Activated CD8-positive, alpha-beta memory T cell treated with anti-CD3 and anti-CD28 coated beads, Interleukin-2, amount 50 U/mL, for 24 hours (primary cell): ENCODE results near the gene ACADL.
A peak's percentile ranks its signal among the peaks of the same experiment; 100 is the strongest.

Experiments used
- DNase-seq: peaks from one replicate; pipeline ENCODE4 v3.0.0-alpha.2; 2020; ENCODE audit errors: extremely low read depth

The ACADL gene

DNA sequence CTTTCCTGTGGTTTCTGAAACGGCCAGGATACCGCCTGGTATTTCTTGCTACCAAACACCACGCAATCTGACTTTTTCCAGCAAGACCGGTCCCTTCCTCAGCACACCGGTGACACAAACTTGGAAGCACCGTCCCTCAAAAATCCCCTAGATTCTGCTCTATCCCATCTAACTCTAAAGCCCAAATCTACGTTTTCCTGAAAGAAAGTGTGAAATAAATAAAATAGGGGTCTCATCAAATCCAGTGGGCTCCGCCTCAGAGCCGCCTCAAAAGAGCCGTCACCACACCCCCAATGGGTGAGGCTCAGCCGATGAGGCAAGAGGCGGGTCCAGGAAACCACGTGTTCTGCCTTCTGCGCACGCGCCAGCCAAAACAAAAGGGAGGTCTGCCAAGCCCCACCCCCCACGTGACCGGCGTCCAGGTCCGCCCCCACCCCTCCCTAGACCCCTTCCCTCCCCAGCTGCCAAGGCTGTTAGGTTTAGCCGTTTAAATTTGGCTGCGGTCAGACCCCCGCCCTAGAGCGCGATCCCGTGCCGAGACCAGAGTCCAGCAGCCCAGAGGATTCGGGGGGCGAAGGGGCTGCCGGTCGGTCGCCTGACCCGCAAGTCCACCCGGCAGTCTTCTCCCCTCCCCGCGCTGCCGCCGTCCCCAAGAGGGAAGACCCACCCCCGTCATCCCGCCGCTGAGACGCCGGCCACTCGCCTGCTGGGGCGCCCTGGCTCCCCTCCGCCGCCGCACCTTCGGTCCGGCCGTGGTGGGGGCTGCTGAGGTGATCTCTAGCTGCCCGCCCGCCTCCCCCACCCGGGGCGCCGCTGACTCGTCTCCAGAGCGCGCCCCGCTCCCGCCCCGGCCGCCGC, 54.6 kb downstream of the ACADL start:
- DNase-seq = peak; percentile 94

DNA sequence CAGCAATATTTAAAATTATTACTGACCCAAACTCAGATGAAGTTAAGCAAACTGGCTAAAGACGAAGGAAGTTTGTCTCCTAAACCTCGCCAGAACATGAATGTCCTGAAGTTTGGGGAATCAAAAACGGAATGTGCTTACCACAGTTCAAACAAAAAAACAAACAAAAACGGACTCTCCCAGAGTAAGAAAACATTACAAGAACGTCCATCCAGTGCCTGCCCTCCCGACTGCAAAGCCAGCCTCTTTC, 55.1 kb downstream of the ACADL start:
- no peak for DNase-seq

DNA sequence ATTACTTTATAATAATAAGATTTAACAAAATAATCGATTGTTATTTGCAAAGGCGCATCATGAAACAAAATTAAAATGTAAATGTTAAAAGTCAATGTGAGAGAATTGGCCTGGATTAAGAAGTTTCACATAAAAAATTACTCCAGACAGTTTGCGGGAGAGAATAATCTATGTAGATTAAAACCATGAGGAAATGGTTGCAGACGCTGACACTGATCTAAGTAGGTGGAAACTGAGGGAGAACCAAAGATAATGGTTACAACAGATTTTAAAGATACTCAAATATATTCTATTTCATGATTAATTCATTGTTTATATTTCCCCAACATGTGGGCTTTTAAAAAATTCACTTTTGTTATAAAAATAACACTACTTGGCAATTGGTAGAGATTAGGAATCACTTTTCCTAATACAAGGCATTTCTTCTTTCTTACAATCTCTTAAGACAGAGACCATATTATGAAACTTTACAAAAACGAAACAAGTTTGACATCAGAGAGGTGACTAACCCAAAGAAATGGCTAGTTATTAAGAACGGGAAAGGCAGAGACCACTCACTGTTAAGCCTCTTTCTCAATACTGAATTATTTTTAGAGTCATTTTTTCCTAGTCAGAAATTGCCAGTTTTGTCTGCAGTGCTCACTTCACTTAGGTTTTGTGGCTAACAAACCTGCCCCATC, 55.6 kb downstream of the ACADL start:
- DNase-seq = no peak

DNA sequence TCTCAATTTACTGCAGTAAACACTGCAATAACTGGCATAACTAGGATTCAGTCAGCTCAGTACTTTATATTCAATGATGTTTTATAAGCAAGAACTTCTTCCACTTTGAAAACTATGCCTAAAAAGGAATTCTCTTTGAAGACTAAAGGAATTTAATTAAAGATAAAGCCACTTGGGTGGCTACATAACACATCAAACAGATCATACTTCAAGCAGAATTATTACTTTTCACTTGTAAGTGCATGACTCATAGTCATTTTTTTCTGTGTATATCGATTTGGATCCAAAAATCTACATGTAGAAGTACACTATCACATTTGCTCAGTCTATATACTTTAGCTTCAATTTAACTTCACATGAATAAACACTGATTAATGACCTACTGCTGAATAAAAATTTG, 58.0 kb downstream of the ACADL start:
- DNase-seq = no peak

DNA sequence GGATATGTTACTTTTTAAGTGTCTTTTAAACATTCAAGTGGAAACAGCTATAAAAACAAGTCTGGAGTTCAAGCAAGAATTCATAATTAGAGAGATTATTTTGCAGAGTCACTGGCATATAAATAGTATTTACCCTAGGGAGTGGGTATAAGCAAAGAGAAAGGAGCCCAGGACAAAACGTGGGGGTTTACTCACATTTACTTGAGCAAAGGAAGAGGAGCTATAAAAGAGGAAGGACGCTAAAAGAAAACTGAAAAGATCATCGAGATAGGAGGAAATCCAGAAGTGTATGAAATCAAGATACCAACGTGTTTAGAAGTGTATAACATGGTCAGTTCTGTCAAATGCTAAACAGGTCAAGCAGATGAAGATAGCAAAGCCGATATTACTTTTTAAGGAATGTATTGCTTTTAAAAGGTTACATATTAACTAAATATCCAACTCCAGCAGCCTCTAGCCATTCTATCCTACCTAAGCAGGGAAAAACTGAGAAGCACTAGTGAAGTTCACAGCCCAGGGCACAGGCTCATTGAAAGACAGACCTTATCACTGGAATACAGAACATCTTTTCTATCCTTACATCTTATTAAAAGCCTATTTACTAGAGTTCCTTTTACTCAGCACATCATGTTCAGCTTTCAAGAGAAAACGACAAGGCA, 62.7 kb downstream of the ACADL start:
- no peak for DNase-seq

DNA sequence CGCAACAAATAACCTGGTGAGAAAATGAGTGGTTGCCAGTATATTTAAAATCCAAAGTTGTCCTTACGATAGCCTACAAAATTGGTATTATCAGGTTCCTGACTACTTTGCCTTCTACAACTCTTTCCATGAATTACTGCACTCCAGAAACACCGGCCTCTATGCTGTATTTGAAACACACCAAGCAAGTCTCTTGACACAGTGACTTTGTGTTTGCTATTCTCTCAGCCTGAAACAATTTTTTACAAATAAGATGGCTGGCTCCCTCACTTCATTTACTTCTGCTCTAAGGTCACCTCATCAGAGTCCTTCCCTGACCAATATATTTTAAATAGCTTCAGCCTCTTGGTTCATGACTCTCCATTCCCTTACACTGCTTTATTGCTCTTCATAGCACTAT, 66.2 kb downstream of the ACADL start:
- no peak for DNase-seq

DNA sequence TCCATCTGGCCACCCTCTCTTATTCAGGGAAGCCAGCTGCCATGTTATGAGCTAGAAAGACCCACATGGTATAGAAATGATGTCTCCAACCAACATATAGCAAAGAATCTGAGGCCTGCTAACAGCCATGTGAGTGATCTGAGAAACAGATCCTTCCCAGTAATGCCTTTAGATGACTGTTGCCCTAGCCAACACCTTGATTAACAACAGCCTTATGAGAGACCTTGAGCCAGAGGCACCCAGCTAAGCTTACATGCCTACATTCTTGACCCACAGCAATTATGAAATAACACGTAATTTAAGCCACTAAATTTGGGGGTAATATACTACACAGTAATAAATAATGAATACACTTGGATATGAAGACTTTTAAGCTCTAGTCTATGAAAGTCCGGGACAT, 67.0 kb downstream of the ACADL start:
- DNase-seq = no peak

DNA sequence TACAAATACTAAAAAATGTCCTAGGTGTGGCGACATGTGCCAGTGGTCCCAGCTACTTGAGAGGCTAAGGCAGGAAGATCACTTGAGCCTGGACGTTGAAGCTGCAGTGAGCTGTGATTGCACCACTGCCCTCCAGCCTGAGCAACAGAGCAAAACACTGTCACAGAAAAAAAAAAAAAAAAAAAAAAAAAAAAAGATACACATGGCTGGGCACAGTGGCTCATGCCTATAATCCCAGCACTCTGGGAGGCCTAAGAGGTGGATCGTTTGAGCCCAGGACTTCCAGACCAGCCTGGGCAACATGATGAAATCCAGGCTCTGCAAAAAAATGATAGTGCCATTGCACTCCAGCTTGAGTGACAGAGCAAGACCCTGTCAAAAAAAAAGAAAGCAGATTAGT, 67.7 kb downstream of the ACADL start:
- no peak for DNase-seq

DNA sequence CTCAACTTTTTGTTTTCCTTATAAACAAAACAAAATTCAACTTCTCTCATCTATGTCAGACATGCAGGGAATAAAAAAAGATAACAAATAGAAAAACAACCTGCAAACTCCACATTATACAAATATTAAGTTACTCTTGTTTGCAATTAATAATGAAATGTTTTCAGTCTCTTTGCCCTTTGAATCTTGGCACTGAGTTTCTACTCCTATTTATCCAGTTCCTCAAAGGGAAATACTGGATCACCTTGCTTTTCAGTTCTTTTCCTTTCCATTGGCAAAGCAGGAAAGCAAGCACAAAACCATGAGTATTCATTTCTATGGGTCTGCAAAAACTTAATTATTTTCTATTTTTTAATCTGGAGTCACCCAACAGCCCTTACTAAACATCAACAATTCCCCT, 77.6 kb downstream of the ACADL start:
- DNase-seq = no peak
